MM.1S (cell line): Measurements from ENCODE around the gene TOGARAM1.

Experiments used
- DNase-seq: peaks from one replicate; pipeline ENCODE4 v3.0.0-alpha.2; 2015
- H2AFZ ChIP-seq: fragments of 300-600 bp; sonication (generic); 2 replicates; pipeline ENCODE4 v1.6.0; 2016; ENCODE audit warnings: antibody characterized with exemption, low read length
- H3F3A ChIP-seq: fragments of 300-600 bp; sonication (generic); 2 replicates; pipeline ENCODE4 v1.6.1; 2016; ENCODE audit warnings: mild to moderate bottlenecking, antibody characterized with exemption, low read length, moderate library complexity, mixed read lengths; ENCODE audit not compliant: insufficient read depth
- H3K27ac ChIP-seq: fragments of 300-600 bp; sonication (generic); 2 replicates; pipeline ENCODE4 v1.5.1; 2016; ENCODE audit warnings: mild to moderate bottlenecking, low read length
- H3K27me3 ChIP-seq: fragments of 300-600 bp; sonication (generic); replicated peaks from 2 replicates; pipeline ENCODE4 v1.6.0; 2016; ENCODE audit warnings: low read length; ENCODE audit not compliant: insufficient read depth
- H3K36me3 ChIP-seq: fragments of 300-600 bp; sonication (generic); replicated peaks from 2 replicates; pipeline ENCODE4 v1.6.1; 2016; ENCODE audit warnings: mild to moderate bottlenecking, low read length, mixed read lengths; ENCODE audit not compliant: insufficient read depth
- H3K4me1 ChIP-seq: fragments of 300-600 bp; sonication (generic); 2 replicates; pipeline ENCODE4 v1.6.1; 2016; ENCODE audit warnings: low read length, mixed read lengths
- H3K4me2 ChIP-seq: fragments of 300-600 bp; sonication (generic); 2 replicates; pipeline ENCODE4 v1.6.0; 2016; ENCODE audit warnings: low read depth, low read length
- H3K4me3 ChIP-seq: fragments of 300-600 bp; sonication (generic); 2 replicates; pipeline ENCODE4 v1.5.1; 2016; ENCODE audit warnings: low read length, mixed read lengths
- H3K79me2 ChIP-seq: fragments of 300-600 bp; sonication (generic); 2 replicates; pipeline ENCODE4 v1.6.1; 2016; ENCODE audit warnings: mixed run types, low read length, mixed read lengths
- H3K9ac ChIP-seq: fragments of 300-600 bp; sonication (generic); 2 replicates; pipeline ENCODE4 v1.6.1; 2016; ENCODE audit warnings: low read length, mixed read lengths
- H3K9me2 ChIP-seq: fragments of 300-600 bp; sonication (generic); replicated peaks from 2 replicates; pipeline ENCODE4 v1.6.1; 2016; ENCODE audit warnings: mild to moderate bottlenecking, low read length, mixed read lengths; ENCODE audit not compliant: insufficient read depth
- H3K9me3 ChIP-seq: fragments of 300-600 bp; sonication (generic); replicated peaks from 2 replicates; pipeline ENCODE4 v1.6.1; 2016; ENCODE audit warnings: mild to moderate bottlenecking, low read length, mixed read lengths; ENCODE audit not compliant: insufficient read depth
- H4K20me1 ChIP-seq: fragments of 300-600 bp; sonication (generic); 2 replicates; pipeline ENCODE4 v1.6.1; 2016; ENCODE audit warnings: mild to moderate bottlenecking, low read length, moderate library complexity, mixed read lengths; ENCODE audit not compliant: insufficient read depth
- CTCF ChIP-seq: fragments of 300-600 bp; sonication (generic); IDR thresholded peaks from 2 replicates; pipeline ENCODE4 v1.5.1; 2016; ENCODE audit warnings: antibody characterized with exemption, low read length, mixed read lengths
- EZH2 ChIP-seq: fragments of 300-600 bp; sonication (generic); optimal IDR thresholded peaks from 2 replicates; pipeline ENCODE3; 2017; ENCODE audit warnings: low read depth, mild to moderate bottlenecking, antibody characterized with exemption, low read length, mixed read lengths
- EZH2phosphoT487 ChIP-seq: fragments of 300-600 bp; sonication (generic); IDR thresholded peaks from 2 replicates; pipeline ENCODE4 v1.6.1; 2018; ENCODE audit warnings: antibody characterized with exemption, low read length

TOGARAM1 gene

DNA sequence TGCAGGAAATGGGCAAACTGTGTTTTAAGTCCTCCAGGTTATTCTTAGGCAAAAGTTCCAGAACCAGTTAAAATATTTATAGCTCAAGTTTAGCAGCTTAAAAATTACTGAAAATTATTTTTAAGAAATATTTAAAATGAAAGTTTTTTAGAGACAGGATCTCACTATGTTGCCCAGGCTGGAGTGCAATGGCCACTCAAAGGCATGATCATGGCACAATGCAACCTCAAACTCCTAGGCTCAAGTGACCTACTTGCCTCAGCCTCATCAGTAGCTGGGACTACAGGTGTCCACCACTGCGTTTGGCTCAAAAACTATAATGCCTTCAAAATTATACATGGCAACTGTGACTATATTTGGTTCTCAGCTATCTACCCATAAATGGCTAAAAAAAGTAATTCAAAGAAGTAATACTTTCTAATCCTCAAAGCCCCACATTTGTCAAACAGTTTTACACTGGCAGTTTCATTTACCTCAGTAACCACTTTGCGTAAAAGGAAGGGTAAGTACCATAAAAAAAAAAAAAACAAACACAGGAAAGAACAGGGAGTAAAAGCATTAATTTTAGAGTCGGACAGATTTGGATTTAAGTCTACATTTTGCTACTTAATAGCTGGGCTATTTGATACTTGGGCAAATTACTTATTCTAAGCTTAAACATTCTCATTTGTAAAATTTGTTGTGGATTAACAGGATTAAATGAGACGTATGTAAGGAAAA, 9.4 kb upstream of the TOGARAM1 start:
- no peaks in the 10 kb centered on the region for H3K36me3 ChIP-seq
- no peak for DNase-seq
- H3K9ac ChIP-seq: no peak overlapping the region
- H3K4me3 ChIP-seq: no peak overlapping the region
- no peaks in the 10 kb centered on the region for H3K4me1 ChIP-seq
- H4K20me1 ChIP-seq: no peaks in the 10 kb centered on the region
- H3K4me2 ChIP-seq: no peak overlapping the region
- TF ChIP-seq EZH2 (no peak), CTCF (no peak), EZH2phosphoT487 (no peak)
- peaks cover 19% of the 10 kb centered on the region for H3K79me2 ChIP-seq
- H3K27ac ChIP-seq: no peak overlapping the region
- H3F3A ChIP-seq: no peaks in the 10 kb centered on the region
- no peak overlapping the region for H2AFZ ChIP-seq
- no peaks in the 10 kb centered on the region for H3K27me3 ChIP-seq
- no peaks in the 10 kb centered on the region for H3K9me2 ChIP-seq
- H3K9me3 ChIP-seq: no peaks in the 10 kb centered on the region

- no peaks in the 10 kb centered on the region for H4K20me1 ChIP-seq
- TF ChIP-seq CTCF (no peak), EZH2phosphoT487 (no peak), EZH2 (no peak)
- no peak overlapping the region for H3K4me3 ChIP-seq
- H2AFZ ChIP-seq: no peak overlapping the region
- H3K9me2 ChIP-seq: no peaks in the 10 kb centered on the region
- H3K79me2 ChIP-seq: peaks cover 40% of the 10 kb centered on the region
- H3K4me2 ChIP-seq: no peak overlapping the region
- no peak overlapping the region for H3K9ac ChIP-seq
- H3F3A ChIP-seq: no peaks in the 10 kb centered on the region
- no peaks in the 10 kb centered on the region for H3K36me3 ChIP-seq
- H3K27ac ChIP-seq: no peak overlapping the region
- no peak for DNase-seq
- no peaks in the 10 kb centered on the region for H3K4me1 ChIP-seq
- H3K9me3 ChIP-seq: no peaks in the 10 kb centered on the region
- H3K27me3 ChIP-seq: no peaks in the 10 kb centered on the region
These were observed 7.2 kb upstream of the TOGARAM1 start for GRCh38 chr14:44954750-44955149.

DNA sequence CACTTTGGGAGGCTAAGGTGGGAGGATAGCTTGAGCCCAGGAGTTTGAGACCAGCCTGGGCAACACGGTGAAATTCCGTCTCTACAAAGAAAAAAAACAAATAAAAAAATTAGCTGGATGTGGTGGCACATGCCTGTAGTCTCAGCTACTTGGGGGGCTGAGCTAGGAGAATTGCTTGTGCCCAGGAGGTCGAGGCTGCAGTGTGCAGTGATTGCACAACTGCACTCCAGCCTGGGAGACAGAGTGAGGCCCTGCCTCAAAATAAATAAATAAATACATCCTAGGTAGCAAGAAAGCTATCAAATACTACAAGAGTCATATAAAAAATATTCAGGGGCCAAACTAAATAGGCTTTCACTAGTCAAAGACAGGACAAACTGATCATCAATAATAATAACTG, 6.5 kb upstream of the TOGARAM1 start:
- Histone ChIP-seq H3K27ac (no peak overlapping the region), H2AFZ (no peak overlapping the region), H3K4me3 (no peak overlapping the region), H3K36me3 (no peaks in the 10 kb centered on the region), H3K9me3 (no peaks in the 10 kb centered on the region), H3K9ac (no peak overlapping the region), H3K79me2 (peaks cover 47% of the 10 kb centered on the region), H3K4me2 (no peak overlapping the region), H3K9me2 (no peaks in the 10 kb centered on the region), H3F3A (no peaks in the 10 kb centered on the region), H4K20me1 (no peaks in the 10 kb centered on the region), H3K27me3 (no peaks in the 10 kb centered on the region), H3K4me1 (0 out of 2 replicates have a peak, but pooled peaks cover 3% of the 10 kb centered on the region)
- no peak for DNase-seq
- TF ChIP-seq CTCF (no peak), EZH2 (no peak), EZH2phosphoT487 (no peak)
